K562 (cell line): Measurements from ENCODE around the gene ATXN1. TPM values are rescaled to one million over a fixed set of nuclear protein-coding genes. Genes with fewer than 3 reads are reported as not detected.

Source experiments
- ATAC-seq: fragments of 200-7000 bp; cut with Tn5 transposase; 3 replicates; pipeline ENCODE4 v1.9.1; 2020; ENCODE audit warnings: moderate library complexity
- BruUV-seq: library from RNA; stranded (reverse); fragments of 400-500 nt; replicated peaks from 2 replicates; lab custom pipeline; 2021; lab: Mats Ljungman, UMichigan
- CTCF ChIA-PET: fragments of 300-600 bp; formaldehyde crosslinking; extraction: SDS; loops from one replicate; lab custom pipeline; 2021; ENCODE audit warnings: low intra/inter-chr PET ratio; lab: Yijun Ruan, JAX
- POLR2A ChIA-PET: fragments of 300-600, 350-650 bp; sonication (Branson Sonifier 250); formaldehyde crosslinking; extraction: SDS; loops from one replicate; lab custom pipeline; 2021; ENCODE audit warnings: antibody characterized with exemption, inconsistent platforms; lab: Yijun Ruan, JAX
- DNase-seq, 4 experiments: peaks; one replicate each; pipeline versions ENCODE4 v3.0.0 to v3.0.0-alpha.2; 2011 to 2018; ENCODE audit warnings: low spot score in 3 of 4, mixed read lengths in 3 of 4; ENCODE audit errors: extremely low read depth in 1 of 4
- FAIRE-seq: peaks from 2 replicates; lab custom pipeline; 2011; peaks lifted over from hg19 to GRCh38; lab: Jason Lieb, UNC
- H2AFZ ChIP-seq: 2 replicates; pipeline ENCODE4 v1.6.0; 2011; ENCODE audit warnings: low read depth, low read length, control low read depth, inconsistent platforms
- H3K27ac ChIP-seq: fragments of 200-600 bp; 3 replicates; pipeline ENCODE4 v1.8.0; 2011; ENCODE audit warnings: low read depth, mild to moderate bottlenecking, control low read depth, inconsistent platforms, low read length, moderate library complexity, mixed read lengths; ENCODE audit errors: extremely low read depth
- H3K27me3 ChIP-seq, 2 experiments: fragments of 300-600 bp in 1 of 2; 2 replicates in 1 of 2; 3 replicates in 1 of 2; pipeline versions ENCODE4 v1.6.0 to v1.8.0; 2011; ENCODE audit warnings: inconsistent platforms in 2 of 2, low read length in 2 of 2, mild to moderate bottlenecking in 1 of 2, mixed read lengths in 1 of 2, moderate library complexity in 1 of 2; ENCODE audit not compliant: control insufficient read depth in 2 of 2, insufficient read depth in 2 of 2
- H3K36me3 ChIP-seq: fragments of 300-600 bp; 3 replicates; pipeline ENCODE4 v1.8.0; 2011; ENCODE audit warnings: mild to moderate bottlenecking, low read length, inconsistent platforms; ENCODE audit not compliant: control insufficient read depth, insufficient read depth
- H3K4me1 ChIP-seq, 2 experiments: fragments of 200-600 bp in 1 of 2; replicated peaks in 1 of 2; 2 replicates in 1 of 2; 3 replicates in 1 of 2; pipeline versions ENCODE4 v1.5.1 to v1.8.0; 2011; ENCODE audit warnings: inconsistent platforms in 2 of 2, low read length in 2 of 2, mild to moderate bottlenecking in 1 of 2, mixed read lengths in 1 of 2, moderate library complexity in 1 of 2; ENCODE audit not compliant: control insufficient read depth in 2 of 2, insufficient read depth in 2 of 2
- H3K4me2 ChIP-seq: 2 replicates; pipeline ENCODE4 v1.6.1; 2011; ENCODE audit warnings: low read length, control low read depth, inconsistent platforms, mixed read lengths; ENCODE audit not compliant: insufficient read depth
- H3K4me3 ChIP-seq: fragments of 200-600 bp; sonication (generic), shearing (Covaris generic); 2 replicates; pipeline ENCODE4 v1.5.1; 2016; ENCODE audit warnings: control low read depth, inconsistent platforms
- H3K79me2 ChIP-seq: fragments of 200-600 bp; 3 replicates; pipeline ENCODE4 v1.8.0; 2011; ENCODE audit warnings: low read length, inconsistent platforms; ENCODE audit not compliant: control insufficient read depth, insufficient read depth
- H3K9ac ChIP-seq, 2 experiments: 2 replicates each; pipeline versions ENCODE4 v1.6.0 to v1.6.1; 2011; ENCODE audit warnings: low read depth in 2 of 2, low read length in 2 of 2, control low read depth in 1 of 2, inconsistent platforms in 1 of 2, mild to moderate bottlenecking in 1 of 2, mixed read lengths in 1 of 2; ENCODE audit not compliant: insufficient read depth in 1 of 2
- H3K9me1 ChIP-seq: one replicate; pipeline ENCODE4 v1.6.0; 2011; ENCODE audit warnings: inconsistent platforms, mild to moderate bottlenecking, low read length, moderate library complexity; ENCODE audit not compliant: control insufficient read depth, insufficient read depth
- H3K9me3 ChIP-seq: replicated peaks from 2 replicates; pipeline ENCODE4 v1.5.1; 2011; ENCODE audit warnings: low read depth, low read length, inconsistent platforms; ENCODE audit not compliant: control insufficient read depth, insufficient read depth
- H4K20me1 ChIP-seq: replicated peaks from 2 replicates; pipeline ENCODE4 v1.6.1; 2011; ENCODE audit warnings: low read length, inconsistent platforms, mixed read lengths; ENCODE audit not compliant: control insufficient read depth, insufficient read depth
- PHTF2 ChIP-seq: fragments of 250-450 bp; sonication (Bioruptor Pico); IDR thresholded peaks from 2 replicates; pipeline ENCODE4 v1.5.0; 2021; ENCODE audit warnings: mild to moderate bottlenecking
- PTRF ChIP-seq: fragments of 450-650 bp; IDR thresholded peaks from 2 replicates; pipeline ENCODE4 v1.6.1; 2016; ENCODE audit warnings: mild to moderate bottlenecking, missing genetic modification characterization, missing compliant biosample characterization
- TGIF2 ChIP-seq: sonication (generic); formaldehyde crosslinking; IDR thresholded peaks from 2 replicates; pipeline ENCODE4 v1.8.1; 2022; ENCODE audit warnings: mild to moderate bottlenecking, missing genetic modification reagents, moderate library complexity
- XRCC4 ChIP-seq: IDR thresholded peaks from one replicate; pipeline ENCODE4 v1.6.1; 2011; ENCODE audit not compliant: insufficient read depth, insufficient read length; ENCODE audit errors: extremely low read depth
- ZNF224 ChIP-seq: sonication (generic); formaldehyde crosslinking; IDR thresholded peaks from 2 replicates; pipeline ENCODE4 v1.8.0; 2022; ENCODE audit warnings: mild to moderate bottlenecking, missing genetic modification reagents
- ZNF384 ChIP-seq: IDR thresholded peaks from 2 replicates; pipeline ENCODE4 v1.6.1; 2012; ENCODE audit warnings: low read depth, low read length, improper control_type of control experiment
- WGBS: fragments of 100-300 bp; shearing (Covaris generic); methylation state at CpG from one replicate; pipeline ENCODE4 v1.1.6; 2016; ENCODE audit warnings: low coverage, mixed read lengths; ENCODE audit not compliant: insufficient coverage; ENCODE audit errors: missing lambda C conversion rate; 5-methylcytosine and 5-hydroxymethylcytosine counted together
- in situ Hi-C: fragments of 300-500 bp; cut with MboI; formaldehyde crosslinking; loops from 4 replicates; pipeline ENCODE4 v1.15.0; 2018; ENCODE audit warnings: inconsistent platforms, mixed read lengths
- intact Hi-C: fragments of 100-400 bp; cut with micrococcal nuclease; formaldehyde crosslinking; loops from 2 replicates; pipeline ENCODE4 v1.14.2; 2022
- polyA plus RNA-seq, 8 experiments: library from polyadenylated mRNA; depleted of rRNA in 4 of 8; stranded (reverse) in 5 of 8; unstranded in 3 of 8; fragments of >200 nt; fragmentation: Nextera tagmentation in 2 of 8; fragmentation: Illumina TruSeq in 1 of 8; extraction: Ambion mirVana in 2 of 8; extraction: Trizol in 1 of 8; gene quantifications; 2 replicates each; pipeline versions ENCODE4 v1.2.1 to v1.2.3, GENCODE V29; 2011 to 2014; ENCODE audit warnings: inconsistent platforms in 1 of 8, missing spikeins in 1 of 8
- total RNA-seq, 7 experiments: library from RNA; depleted of rRNA in 6 of 7; stranded (reverse); fragments of >200 nt in 6 of 7; fragmentation: Illumina TruSeq in 2 of 7; extraction: Trizol in 2 of 7; gene quantifications; 2 replicates each; pipeline versions ENCODE4 v1.2.1 to v1.2.3, GENCODE V29; 2011 to 2021; ENCODE audit warnings: low replicate concordance in 1 of 7
- TF ChIP-seq, protein P1 (sequence below): fragments of 200-600 bp; sonication (generic); IDR thresholded peaks from one replicate; pipeline ENCODE4 v1.6.1; 2012; ENCODE audit warnings: mild to moderate bottlenecking, low read depth, low read length, inconsistent platforms

The ATXN1 gene
- total and polyA plus RNA-seq, 9 of the 15 experiments (the other 6 are each of a cell fraction or from before 2014, with no cell fraction given) = under 0.01 to 1.2 (median 0.58) TPM

DNA sequence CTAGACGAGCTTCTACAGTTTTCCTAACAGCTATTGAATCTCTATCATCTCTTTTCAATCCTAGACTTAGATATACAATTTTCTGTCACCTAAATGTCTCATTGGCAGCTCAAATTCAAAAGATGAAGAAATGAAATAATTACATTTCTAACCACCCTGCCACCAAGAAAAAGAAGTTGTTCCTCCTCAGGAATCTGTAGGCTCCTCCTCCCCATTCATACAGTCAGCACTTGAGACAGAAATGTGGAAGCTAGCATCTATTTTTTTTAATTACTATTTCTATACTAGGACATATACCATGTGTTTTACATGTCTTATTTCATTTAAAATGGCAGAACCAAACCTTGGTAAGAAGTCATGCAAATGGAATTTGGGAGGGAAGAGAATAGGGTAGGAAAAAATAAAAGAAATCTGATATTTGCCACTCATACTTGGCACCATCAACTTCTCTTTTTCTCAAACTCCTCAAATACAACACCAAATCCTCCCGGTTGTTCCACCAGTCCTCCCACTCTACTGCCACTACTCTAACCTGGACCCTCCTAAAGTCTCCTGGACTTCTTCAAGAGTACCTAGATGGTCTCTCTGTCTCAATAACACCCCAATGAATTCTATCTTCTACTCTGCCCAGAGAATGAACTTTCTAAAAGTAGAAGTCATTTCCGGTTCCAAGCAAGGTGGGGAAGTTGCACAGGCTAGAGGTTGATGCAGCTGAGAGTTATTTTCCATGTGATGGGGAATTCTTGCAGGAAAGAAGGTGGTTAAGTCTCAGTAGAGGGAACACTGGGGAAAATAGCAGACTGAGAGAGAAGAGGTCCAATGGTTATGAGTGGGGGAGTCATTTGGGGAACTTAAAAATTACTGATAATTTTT, 54.1 kb downstream of the ATXN1 start:
- no peak for ATAC-seq
- H4K20me1 ChIP-seq = no peaks in the 10 kb centered on the region
- H3K27ac ChIP-seq = no peak overlapping the region
- no peaks in the 10 kb centered on the region for H3K79me2 ChIP-seq
- DNase-seq = no peak
- CTCF ChIA-PET = no interaction called here
- H3K9ac ChIP-seq = no peak overlapping the region
- H3K9me3 ChIP-seq = no peaks in the 10 kb centered on the region
- in situ Hi-C loops = no loop called here
- TF ChIP-seq XRCC4 (no peak), ZNF384 (no peak), PHTF2 (CRISPR knock-in tag) (no peak), ZNF224 (CRISPR knock-in tag) (no peak), TGIF2 (CRISPR knock-in tag) (no peak), PTRF (tag) (no peak)
- TF ChIP-seq, protein P1, sequence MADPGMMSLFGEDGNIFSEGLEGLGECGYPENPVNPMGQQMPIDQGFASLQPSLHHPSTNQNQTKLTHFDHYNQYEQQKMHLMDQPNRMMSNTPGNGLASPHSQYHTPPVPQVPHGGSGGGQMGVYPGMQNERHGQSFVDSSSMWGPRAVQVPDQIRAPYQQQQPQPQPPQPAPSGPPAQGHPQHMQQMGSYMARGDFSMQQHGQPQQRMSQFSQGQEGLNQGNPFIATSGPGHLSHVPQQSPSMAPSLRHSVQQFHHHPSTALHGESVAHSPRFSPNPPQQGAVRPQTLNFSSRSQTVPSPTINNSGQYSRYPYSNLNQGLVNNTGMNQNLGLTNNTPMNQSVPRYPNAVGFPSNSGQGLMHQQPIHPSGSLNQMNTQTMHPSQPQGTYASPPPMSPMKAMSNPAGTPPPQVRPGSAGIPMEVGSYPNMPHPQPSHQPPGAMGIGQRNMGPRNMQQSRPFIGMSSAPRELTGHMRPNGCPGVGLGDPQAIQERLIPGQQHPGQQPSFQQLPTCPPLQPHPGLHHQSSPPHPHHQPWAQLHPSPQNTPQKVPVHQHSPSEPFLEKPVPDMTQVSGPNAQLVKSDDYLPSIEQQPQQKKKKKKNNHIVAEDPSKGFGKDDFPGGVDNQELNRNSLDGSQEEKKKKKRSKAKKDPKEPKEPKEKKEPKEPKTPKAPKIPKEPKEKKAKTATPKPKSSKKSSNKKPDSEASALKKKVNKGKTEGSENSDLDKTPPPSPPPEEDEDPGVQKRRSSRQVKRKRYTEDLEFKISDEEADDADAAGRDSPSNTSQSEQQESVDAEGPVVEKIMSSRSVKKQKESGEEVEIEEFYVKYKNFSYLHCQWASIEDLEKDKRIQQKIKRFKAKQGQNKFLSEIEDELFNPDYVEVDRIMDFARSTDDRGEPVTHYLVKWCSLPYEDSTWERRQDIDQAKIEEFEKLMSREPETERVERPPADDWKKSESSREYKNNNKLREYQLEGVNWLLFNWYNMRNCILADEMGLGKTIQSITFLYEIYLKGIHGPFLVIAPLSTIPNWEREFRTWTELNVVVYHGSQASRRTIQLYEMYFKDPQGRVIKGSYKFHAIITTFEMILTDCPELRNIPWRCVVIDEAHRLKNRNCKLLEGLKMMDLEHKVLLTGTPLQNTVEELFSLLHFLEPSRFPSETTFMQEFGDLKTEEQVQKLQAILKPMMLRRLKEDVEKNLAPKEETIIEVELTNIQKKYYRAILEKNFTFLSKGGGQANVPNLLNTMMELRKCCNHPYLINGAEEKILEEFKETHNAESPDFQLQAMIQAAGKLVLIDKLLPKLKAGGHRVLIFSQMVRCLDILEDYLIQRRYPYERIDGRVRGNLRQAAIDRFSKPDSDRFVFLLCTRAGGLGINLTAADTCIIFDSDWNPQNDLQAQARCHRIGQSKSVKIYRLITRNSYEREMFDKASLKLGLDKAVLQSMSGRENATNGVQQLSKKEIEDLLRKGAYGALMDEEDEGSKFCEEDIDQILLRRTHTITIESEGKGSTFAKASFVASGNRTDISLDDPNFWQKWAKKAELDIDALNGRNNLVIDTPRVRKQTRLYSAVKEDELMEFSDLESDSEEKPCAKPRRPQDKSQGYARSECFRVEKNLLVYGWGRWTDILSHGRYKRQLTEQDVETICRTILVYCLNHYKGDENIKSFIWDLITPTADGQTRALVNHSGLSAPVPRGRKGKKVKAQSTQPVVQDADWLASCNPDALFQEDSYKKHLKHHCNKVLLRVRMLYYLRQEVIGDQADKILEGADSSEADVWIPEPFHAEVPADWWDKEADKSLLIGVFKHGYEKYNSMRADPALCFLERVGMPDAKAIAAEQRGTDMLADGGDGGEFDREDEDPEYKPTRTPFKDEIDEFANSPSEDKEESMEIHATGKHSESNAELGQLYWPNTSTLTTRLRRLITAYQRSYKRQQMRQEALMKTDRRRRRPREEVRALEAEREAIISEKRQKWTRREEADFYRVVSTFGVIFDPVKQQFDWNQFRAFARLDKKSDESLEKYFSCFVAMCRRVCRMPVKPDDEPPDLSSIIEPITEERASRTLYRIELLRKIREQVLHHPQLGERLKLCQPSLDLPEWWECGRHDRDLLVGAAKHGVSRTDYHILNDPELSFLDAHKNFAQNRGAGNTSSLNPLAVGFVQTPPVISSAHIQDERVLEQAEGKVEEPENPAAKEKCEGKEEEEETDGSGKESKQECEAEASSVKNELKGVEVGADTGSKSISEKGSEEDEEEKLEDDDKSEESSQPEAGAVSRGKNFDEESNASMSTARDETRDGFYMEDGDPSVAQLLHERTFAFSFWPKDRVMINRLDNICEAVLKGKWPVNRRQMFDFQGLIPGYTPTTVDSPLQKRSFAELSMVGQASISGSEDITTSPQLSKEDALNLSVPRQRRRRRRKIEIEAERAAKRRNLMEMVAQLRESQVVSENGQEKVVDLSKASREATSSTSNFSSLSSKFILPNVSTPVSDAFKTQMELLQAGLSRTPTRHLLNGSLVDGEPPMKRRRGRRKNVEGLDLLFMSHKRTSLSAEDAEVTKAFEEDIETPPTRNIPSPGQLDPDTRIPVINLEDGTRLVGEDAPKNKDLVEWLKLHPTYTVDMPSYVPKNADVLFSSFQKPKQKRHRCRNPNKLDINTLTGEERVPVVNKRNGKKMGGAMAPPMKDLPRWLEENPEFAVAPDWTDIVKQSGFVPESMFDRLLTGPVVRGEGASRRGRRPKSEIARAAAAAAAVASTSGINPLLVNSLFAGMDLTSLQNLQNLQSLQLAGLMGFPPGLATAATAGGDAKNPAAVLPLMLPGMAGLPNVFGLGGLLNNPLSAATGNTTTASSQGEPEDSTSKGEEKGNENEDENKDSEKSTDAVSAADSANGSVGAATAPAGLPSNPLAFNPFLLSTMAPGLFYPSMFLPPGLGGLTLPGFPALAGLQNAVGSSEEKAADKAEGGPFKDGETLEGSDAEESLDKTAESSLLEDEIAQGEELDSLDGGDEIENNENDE = no peak
- intact Hi-C loops = no loop called here
- no peak overlapping the region for H3K4me3 ChIP-seq
- H3K36me3 ChIP-seq = no peaks in the 10 kb centered on the region
- no peak for FAIRE-seq
- WGBS = 0% methylated on average over 3 of the region's 3 CpGs
- BruUV-seq = no TSS peak
- peaks cover 2 to 15% of the 10 kb centered on the region in 2 experiments; a peak in 2 of 5 replicates for H3K27me3 ChIP-seq
- no peak overlapping the region for H3K4me2 ChIP-seq
- H2AFZ ChIP-seq = no peak overlapping the region
- POLR2A ChIA-PET = no interaction called here
- no peaks in the 10 kb centered on the region for H3K4me1 ChIP-seq
- no peaks in the 10 kb centered on the region for H3K9me1 ChIP-seq
